NCI-H82 treated with DMSO at 0.1 percent for 48 hours (cell line): ENCODE measurements around the gene TMEM183A.
"Not testable (repeated sequence)": the region's sequence is repeated elsewhere in the genome, so short reads cannot be mapped to it uniquely, and the experiment has no call there.

Experiments
- DNase-seq: peaks from one replicate; lab custom pipeline; 2025; ENCODE audit not compliant: unreplicated experiment; lab: John Stamatoyannopoulos, UW

TMEM183A gene, protein sequence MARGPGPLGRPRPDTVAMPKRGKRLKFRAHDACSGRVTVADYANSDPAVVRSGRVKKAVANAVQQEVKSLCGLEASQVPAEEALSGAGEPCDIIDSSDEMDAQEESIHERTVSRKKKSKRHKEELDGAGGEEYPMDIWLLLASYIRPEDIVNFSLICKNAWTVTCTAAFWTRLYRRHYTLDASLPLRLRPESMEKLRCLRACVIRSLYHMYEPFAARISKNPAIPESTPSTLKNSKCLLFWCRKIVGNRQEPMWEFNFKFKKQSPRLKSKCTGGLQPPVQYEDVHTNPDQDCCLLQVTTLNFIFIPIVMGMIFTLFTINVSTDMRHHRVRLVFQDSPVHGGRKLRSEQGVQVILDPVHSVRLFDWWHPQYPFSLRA

DNA sequence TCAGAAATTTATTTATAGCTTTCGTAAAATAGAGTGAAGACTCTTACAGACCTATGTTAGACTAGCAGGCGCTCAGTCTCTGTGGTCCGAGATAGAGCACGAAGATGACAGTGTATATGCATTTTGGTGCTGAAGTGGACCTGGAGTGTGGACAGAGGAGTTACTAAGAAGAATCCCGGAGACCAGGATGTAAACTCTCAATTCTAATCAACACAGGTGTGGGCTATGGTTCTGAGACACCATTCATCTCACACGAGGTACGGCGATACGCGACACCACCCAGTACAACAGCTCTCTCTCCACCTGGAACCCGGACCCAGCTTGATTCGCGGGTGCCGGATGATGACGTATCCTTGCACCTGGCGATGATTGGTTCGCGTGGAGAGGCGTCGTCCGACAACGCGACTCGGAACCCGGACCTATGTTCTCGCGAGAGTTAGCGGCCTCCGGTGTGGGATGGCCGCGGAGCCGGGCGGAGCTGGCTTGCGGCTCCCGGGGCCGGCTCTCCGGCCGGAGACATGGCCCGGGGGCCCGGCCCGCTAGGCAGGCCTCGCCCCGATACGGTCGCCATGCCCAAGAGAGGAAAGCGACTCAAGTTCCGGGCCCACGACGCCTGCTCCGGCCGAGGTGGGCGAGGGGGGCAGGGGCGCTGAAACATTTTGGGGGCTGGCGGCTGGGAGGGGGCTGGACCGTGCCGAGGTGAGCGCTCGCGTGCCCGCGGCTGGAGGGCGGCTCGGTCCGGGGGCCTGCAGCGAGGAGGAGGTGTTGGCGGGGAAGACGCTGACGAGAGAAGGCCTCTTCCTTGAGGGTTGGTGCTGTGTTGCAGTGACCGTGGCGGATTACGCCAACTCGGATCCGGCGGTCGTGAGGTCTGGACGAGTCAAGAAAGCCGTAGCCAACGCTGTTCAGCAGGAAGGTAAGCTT is at the start of gene TMEM183A:
Gene TMEM183A, plus strand, starts transcription at position 427 of the 924 bp plus-strand sequence. Its CDS starts 92 bp downstream, at position 519.
- DNase-seq: peak; percentile 95

DNA sequence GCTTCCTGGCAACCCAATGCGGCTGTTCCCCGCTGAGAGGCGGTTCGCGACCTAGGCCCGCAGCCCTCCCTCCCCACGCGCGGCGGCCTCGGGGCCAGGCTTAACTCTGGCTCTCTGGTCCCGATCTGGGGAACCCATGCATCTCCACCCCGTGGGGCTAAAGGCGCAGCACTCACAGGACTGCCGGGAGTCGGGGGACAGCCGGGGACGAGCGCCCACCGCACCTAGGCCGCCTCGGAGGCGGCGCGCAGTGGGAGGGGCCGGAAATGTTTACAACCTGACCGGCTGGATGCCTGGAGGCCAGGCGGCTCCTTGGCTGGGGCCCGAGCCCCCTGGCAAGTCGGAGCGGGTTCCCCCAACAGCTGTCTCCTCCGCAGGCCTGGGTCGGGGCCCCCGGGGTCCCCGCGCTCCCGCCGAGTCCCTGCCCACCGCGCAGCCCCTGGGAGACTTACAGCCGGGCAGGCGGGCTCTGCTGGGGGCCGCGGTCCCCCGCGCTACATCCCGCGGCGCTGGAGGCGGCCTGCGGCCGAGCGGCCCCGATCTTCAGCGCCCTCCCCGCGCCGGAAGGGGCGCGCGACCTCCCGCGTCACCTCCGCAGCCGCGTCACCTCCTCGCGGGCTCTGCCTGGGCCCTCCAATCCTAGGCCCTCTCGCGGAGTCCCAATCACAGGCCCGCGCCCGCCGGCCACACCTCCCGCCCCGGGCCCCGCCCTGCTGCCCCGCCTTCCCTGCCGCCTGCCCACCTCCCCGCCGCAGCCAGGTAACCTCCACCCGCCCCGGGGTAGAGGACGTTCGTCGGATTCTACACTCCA is 49.2 kb upstream of the TMEM183A start, which contains the start of gene ADIPOR1:
Gene ADIPOR1, minus strand, starts transcription at position 580 of the 811 bp plus-strand sequence. CDS start 7,242 bp downstream, outside the sequence.
- peak; percentile 71 for DNase-seq

DNA sequence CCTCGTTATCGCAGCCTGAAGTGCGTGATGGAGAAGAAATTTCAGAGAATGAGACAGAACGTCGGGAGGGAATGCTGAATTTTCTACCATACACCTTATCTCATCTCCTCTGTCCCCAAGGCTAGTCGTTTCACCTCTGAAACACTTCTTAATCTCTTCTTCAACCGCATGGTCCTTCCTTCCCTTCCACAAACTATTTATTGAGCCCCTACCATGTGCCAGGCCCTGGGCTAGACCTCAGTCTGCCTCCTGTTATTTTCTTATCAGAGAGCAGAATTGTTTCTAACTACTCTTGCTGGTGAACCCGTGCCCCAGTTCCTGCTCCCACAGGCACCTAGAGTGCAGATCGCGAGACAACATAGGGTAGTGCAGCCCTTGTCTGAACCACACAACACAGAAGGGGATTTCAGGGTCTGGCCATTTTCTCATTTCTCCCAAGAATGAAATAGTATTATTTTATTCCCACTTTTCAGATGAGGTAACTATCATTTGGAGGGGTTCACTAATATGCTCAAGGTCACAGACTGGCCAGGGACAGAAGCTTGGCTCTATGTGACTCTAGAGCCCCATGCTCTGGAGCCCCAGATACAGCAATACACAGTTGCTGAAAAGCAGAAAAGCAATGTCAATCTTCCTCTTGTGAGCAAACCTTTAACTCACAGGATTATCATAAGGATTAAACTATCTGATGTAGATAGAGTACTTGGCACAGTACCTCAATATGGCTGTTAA is 48.5 kb upstream of the TMEM183A start:
- DNase-seq: no peak

DNA sequence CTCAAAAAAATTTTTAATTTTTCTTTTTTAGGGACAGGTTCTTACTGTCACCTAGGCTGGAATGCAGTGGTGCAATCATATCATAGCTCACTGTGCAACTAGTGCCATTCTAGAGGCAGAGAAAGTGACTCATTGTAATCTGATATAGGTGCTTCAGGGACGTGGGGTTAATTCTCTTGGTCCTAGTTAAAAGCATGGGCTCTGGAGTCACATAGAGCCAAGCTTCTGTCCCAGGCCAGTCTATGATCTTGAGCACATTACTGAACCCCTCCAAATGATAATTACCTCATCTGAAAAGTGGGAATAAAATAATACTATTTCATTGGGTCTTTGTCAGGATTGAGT is 47.9 kb upstream of the TMEM183A start:
- peak; percentile 49 for DNase-seq

DNA sequence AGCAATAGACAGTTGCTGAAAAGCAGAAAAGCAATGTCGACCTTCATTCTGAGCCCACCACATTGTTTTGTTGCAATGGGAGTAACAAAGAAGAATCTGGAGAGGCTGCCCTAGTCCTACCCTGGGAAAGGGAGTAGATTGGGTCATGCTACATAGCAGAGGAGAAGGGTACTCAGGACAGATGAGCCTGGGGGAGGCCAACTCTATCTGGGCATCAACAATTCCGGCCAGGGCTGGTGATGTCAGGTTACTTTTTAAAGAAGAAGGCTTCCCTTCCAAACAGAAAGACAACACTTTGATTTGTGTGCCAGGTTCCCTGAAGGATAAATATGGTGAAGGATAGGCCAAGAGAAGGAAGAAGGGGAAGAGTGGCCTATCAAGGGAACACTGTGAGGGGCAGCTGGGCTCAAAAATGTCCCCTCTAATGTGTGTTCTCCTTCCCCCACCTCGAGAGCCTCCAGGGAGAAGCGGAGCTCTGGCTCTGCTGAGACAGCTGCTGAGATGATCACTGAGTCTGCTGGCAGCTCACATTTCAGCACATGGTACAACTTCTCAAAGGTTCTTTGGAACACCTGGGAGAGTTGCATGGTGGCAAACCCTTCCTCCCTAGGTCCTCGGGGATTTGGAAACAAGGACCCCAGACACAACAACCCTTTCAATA is 45.8 kb upstream of the TMEM183A start:
- no peak for DNase-seq

DNA sequence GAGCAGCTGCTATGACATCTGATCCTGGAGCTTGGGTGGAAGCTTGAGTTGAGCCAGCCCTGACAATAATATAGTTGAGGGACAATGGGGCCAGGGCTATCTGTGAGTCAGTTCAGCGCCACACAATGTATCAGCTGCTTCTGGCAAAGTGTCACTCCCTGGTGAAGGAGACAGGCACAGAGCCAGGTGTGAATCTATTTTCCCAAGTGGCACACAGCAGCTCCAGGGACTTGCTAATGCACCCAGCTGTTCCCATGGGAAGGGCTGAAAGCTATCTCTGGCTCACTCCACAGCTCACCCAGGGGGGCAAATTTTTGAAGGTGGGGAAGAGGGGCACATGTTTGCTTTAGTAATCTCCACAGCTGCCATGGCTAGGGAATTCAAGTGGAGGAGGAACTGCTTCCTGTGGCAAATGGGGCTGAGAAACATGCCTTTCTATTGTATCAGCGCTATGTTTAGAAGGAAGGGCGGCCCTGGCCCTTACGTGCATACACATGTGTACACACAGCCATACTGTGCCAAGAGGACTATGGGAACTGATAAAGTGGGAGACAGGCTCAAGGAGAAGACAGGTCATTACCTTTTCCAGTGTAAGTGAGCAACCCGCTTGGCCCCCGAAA is 42.3 kb upstream of the TMEM183A start:
- DNase-seq: no peak

DNA sequence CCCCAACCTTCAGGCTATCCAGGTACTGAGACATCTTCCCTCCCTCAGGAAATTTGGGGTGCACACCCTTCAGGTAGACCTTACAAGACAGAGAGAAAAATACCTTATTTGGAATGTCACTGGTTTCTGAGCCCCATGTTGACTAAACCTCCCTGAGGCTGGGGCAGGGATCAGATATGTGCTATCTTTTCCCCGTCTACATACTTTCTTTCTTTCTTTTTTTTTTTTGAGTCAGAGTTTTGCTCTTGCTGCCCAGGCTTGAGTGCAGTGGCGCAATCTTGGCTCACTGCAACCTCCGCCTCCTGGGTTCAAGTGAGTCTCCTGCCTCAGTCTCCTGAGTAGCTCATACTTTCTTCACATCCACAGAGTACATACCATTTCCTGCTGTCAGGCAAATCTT is 41.8 kb upstream of the TMEM183A start:
- no peak for DNase-seq

DNA sequence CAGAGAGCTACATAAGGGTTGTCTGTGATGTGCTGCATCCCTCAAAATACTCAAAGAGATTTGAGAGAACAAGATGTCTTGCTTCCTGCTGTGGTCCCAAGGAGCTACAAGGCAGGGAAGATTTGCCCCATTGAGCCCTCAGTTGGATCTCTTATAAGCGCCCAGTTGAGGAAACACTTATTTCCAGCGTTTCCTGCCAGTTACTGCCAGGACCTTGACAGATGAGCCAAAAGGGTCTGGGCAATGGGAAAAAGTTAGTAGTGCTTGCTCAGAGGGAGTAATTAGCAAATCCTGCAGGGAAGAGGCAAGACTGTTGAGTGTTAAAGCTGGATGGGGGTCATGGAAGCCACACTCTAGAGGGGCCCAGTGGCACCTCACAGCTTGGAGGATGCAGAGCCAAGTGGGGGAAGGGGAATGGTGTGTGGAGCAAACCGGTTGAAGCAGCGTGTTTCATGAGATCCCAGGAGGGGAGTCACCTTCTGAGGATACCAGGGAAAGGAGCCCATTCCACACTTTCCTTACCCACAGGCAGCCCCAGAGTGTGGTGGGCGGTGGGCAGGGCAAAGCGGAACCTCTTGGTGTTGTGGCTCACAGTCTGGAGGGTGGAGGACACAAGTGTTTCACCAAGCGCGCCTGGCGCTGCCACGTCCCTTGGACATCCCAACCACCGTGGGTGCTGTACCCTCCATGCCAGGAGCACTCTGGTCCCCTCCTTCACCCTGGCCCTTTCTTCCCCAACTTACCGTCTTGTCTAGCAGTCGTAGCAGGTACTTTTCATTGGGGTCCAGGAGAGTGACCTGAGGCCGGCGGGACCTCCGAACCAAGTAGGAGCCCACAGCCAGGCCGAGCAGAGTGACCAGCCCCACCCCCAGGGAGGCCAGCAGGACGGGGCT is 40.9 kb upstream of the TMEM183A start:
- DNase-seq: no peak

DNA sequence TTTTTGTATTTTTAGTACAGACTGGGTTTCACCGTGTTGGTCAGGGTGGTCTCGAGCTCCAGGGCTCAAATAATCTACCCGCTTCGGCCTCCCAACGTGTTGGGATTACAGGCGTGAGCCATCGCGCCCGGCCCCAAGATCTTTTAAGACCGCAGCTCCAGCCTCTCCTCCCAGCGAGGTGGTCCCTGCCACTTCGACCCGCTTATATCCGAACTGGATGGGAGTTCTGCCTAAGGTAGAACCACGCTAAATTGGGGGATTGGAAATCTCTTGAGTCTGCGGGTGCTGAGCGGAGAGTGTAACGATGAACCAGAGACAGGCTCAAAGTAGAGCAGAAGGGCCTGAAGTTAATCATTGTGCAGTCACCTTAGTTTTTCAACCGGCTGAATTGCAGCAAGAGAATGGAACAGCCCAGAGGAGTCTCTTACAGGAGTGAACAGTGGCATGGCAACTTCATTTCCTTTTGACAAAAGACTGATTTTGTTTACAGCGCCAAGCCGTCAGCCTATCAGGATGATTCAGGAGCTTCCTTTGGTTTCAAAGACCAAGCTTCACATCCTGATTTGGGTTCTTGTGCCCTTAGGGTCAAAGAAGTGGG is 39.4 kb upstream of the TMEM183A start:
- DNase-seq: no peak

DNA sequence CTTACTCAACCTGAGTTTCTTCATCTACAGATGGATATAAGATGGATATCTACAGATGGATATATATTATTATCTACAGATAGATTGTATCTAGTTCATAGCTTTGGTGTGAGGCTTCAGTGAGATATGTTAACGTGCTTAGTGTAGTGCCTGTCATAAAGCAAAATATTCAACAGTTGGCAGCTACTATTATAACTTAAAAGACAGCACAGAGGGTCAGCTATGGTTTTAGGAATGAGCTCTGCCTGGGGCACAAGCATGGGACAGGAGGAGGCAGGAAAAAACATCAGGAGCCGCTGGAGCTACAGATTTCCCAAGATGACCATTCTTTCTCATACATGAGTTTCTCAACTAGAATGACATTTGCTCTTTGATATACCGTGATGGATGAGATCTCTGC is 38.8 kb upstream of the TMEM183A start:
- DNase-seq: no peak

DNA sequence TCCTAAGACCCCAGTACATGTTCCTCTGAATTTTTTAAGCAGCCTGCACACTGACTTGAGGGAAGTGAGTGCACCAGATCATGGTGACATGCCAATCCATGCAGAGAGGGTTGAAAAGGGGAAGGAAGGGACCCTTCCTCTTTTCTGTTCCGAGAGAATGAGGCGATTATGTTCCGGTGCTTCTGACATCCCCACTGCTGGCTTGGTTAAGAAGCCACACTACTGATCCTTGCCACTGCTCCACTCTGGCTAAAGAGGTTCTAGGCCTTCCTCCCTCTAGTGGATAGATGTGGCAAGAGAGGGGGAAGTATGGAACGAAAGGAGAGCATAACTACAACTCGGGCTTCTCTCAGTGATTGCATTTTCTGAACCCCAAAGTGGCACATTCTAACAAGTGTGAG is 38.3 kb upstream of the TMEM183A start:
- peak; percentile 83 for DNase-seq

DNA sequence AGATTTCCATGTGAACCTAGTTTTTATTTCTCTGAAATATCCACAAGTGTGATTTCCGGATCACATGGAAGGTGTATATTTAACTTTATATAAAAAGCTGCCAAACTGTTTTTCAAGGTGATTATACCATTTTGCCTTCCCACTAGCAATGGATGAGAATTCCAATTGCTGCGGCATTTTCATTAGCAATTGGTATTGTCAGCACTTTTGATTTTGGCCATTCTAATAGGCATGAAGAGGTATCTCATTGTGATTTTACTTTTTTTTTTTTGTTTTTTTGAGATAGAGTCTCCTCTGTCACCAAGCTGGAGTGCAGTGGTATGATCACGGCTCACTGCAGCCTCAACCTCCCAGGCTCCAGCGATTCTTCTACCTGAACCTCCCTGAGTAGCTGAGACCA is 35.1 kb upstream of the TMEM183A start:
- no peak for DNase-seq

DNA sequence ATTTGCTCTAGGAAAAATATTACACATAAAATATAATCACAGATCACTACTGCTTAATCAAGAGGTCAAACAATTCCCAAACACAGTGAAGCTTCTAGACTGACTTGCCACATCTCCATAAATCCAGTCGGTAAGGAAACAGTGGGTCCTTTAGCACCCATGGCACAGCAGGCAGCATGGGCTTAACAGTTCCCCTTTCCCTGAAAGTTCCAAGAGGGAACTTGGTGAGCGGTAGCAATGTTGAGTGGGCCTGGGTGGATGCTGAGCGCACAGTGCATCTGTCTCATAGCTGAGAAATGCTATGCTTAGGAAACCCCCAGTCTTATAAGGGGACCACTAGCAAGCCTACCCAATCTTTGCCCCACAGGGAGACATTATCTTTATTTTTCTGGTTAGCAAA is 32.3 kb upstream of the TMEM183A start:
- no peak for DNase-seq

DNA sequence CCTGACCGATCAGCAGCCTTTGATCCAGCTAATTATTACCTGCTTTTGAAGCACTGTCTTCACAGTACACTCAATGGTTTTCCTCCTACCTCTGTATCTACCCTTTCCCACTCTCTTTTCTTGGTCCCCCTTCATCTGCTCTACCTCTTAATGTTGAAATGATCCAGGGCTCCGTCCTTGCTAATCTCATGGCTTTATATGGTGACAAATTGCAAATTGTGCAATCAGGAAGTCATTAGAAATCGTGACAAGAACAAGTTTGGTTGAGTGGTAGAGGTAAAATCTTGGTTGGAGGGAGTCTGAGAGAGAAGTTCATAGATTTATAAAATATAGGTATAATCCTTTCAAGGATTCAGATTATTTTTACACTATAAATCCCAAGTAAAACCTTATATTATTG is 30.5 kb upstream of the TMEM183A start:
- DNase-seq: no peak

DNA sequence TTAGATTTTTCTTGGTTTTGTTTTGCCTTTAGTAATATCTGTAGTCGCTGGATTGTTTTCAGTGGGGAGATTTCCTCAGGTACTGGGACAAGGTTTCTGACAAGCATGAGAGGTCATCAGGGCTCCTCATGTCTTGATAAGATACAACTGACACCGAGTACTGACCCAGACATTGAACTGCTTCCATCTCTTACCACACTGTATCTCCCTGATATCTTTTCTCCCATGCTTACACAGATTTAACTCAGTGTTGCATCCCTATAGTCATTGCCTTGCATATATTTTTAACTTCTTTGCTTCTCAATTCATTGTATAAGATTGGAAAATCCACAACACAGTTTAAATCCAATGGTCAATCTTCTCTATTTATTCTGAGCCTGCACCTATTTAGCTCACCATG is 27.7 kb upstream of the TMEM183A start:
- DNase-seq: no peak

DNA sequence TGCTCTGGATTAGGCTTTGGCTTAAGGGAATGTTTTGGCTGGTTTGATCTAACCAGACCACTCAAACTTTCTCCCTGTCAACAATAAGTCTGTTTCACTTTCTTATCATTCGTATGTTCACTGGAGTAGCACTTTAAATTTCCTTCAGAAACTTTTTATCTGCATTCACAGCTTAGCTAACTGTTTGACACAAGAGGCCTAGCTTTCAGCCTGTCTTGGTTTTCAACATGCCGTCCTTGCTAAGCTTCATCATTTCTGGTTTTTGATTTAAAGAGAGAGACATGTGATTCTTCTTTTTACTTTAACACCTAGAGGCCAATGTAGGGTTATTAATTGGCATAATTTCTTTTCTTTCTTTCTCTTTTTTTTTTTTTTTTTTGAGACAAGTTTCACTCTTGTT is 25.2 kb upstream of the TMEM183A start:
- no peak for DNase-seq

DNA sequence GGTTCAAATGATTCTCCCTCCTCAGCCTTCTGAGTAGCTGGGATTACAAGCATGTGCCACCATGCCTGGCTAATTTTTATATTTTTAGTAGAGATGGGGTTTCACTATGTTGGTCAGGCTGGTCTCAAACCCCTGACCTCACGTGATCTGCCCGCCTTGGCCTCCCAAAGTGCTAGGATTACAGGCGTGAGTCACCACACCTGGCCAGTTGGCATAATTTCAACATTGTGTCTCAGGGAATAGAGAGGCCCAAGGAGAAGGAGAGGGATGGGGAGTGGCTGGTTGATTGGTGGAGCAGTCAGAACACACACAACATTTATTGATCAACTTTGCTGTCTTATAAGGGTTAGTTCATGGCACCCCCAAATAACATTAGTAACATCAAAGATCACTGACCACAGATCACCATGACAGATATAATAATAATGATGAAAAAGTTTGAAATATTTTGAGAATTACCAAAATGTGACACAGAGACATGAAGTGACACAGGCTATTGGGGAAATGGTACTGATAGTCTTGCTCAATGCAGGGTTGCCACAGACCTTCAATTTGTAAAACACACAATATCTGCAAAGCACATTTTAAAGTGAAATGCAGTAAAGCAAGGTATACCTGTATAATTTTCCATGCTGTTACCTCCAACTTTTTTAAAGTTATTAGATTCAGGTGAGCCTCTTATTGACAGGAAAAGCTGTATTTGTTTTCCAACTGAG is 24.3 kb upstream of the TMEM183A start:
- no peak for DNase-seq

DNA sequence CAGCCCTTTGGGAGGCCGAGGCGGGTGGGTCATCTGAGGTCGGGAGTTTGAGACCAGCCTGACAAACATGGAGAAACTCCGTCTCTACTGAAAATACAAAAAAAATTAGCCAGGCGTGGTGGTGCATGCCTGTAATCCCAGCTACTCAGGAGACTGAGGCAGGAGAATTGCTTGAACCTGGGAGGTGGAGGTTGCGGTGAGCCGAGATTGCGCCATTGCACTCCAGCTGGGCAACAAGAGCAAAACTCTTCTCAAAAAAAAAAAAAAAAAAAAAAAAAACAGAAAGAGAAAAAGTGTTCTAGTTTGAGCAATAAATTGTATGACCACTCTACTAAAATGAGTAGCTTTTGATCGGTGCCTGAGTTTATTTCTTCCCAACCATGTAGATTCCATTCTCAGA is 21.1 kb upstream of the TMEM183A start:
- not testable (repeated sequence) for DNase-seq
